GM10266 (cell line): ENCODE results near the gene FOXJ3.

Experiments
- DNase-seq: peaks from one replicate; pipeline ENCODE4 v3.0.0; 2012; ENCODE audit errors: extremely low spot score
- TF ChIP-seq, protein P1 (sequence below): IDR thresholded peaks from 2 replicates; pipeline ENCODE4 v1.5.1; 2012; ENCODE audit warnings: mild to moderate bottlenecking, low read depth; ENCODE audit not compliant: control insufficient read depth, insufficient read depth; ENCODE audit errors: missing control alignments

Gene FOXJ3

GRCh38 chr1:42152907-42153600 is 182.0 kb downstream of the FOXJ3 start, which contains the start of gene GUCA2B:
Gene GUCA2B, plus strand, starts transcription at chr1:42153410. Its CDS starts 41 bp downstream, at chr1:42153451.
- TF ChIP-seq, protein P1, sequence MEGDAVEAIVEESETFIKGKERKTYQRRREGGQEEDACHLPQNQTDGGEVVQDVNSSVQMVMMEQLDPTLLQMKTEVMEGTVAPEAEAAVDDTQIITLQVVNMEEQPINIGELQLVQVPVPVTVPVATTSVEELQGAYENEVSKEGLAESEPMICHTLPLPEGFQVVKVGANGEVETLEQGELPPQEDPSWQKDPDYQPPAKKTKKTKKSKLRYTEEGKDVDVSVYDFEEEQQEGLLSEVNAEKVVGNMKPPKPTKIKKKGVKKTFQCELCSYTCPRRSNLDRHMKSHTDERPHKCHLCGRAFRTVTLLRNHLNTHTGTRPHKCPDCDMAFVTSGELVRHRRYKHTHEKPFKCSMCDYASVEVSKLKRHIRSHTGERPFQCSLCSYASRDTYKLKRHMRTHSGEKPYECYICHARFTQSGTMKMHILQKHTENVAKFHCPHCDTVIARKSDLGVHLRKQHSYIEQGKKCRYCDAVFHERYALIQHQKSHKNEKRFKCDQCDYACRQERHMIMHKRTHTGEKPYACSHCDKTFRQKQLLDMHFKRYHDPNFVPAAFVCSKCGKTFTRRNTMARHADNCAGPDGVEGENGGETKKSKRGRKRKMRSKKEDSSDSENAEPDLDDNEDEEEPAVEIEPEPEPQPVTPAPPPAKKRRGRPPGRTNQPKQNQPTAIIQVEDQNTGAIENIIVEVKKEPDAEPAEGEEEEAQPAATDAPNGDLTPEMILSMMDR, result no peak
- no peak for DNase-seq

DNA sequence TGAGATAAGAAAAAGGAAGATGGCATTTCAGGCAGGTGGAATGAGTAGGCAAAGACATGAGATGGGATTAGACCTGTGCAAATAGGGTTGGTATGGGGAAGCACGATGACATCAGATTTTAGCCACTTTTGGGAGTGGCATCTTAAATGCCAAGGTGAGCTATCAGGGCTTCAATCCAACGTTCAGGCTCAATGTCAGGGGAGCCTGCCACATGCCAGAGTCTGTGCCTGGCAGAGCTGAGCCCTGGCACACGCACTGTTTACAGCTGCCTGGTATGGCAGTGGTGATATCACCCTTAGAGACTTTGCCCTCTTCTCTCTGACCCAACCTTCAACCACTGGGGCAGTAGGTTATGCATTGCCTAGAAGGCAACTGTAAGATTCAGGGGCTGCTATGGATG is 182.9 kb downstream of the FOXJ3 start:
- TF ChIP-seq, protein P1, result no peak
- DNase-seq, result no peak

DNA sequence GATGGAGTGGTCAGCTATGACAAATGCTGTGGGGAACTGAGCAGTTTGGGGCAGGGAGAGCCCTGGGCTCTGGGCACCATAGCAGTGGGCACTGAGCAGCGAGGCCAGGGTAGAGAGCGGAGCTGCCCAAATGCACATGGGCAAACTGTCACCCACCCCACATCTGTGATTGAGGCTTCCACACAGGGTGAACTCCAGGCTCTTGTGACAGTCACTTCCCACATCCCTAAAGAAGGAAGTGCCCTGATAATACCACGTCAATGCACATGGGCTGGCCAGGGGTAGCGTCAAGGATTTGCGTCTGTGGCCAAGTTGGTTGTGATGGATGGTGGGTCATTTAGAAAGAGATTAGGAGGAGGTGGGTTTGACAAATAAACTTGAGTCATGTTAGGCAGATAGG is 184.4 kb downstream of the FOXJ3 start:
- no peak for DNase-seq
- TF ChIP-seq, protein P1, result no peak

GRCh38 chr1:42148166-42148565 is 186.9 kb downstream of the FOXJ3 start:
- TF ChIP-seq, protein P1, result no peak
- DNase-seq, result no peak

GRCh38 chr1:42146626-42147320 is 188.3 kb downstream of the FOXJ3 start:
- TF ChIP-seq, protein P1, result peak; percentile 86
- DNase-seq, result peak; percentile 76

GRCh38 chr1:42145764-42146625 is 189.0 kb downstream of the FOXJ3 start:
- TF ChIP-seq, protein P1, result no peak
- no peak for DNase-seq

DNA sequence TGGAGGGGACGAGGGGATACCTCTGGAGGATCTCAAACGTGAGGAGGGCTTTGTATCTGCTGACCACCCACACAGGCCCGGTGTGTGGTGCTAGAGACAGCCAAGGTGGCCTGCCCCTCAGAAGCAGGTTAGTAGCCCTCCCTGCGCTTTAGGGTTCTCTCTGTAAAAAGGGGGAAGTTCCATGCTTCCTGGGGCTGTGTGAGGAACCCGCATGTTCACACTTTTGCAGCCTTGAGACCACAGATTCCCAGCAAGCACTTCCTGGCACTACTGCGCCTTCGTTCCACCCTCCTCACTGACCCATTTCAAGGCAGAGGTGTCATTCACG is 189.7 kb downstream of the FOXJ3 start:
- TF ChIP-seq, protein P1, result no peak
- DNase-seq, result no peak
